ENCODE results near the gene TMEM150B.

TMEM150B gene

GRCh38 chr19:55362174-55362989 lies 37.2 kb upstream of the TMEM150B start:
- no peak overlapping the region for H3K4me3 ChIP-seq (ENCODE audit: low read depth, low read length)
- no peak for TF ChIP-seq CTCF (IDR thresholded peaks at IDR 0.05; ENCODE audit: insufficient read depth, low read depth, low read length, missing control alignments)
- no peak for DNase-seq (ENCODE audit: low read depth)

GRCh38 chr19:55360902-55361301 lies 35.8 kb upstream of the TMEM150B start:
- TF ChIP-seq CTCF (IDR thresholded peaks at IDR 0.05; ENCODE audit: insufficient read depth, low read depth, low read length, missing control alignments) = no peak
- no peak overlapping the region for H3K4me3 ChIP-seq (ENCODE audit: low read depth, low read length)
- DNase-seq (ENCODE audit: low read depth) = no peak

GRCh38 chr19:55358943-55359908 lies 34.1 kb upstream of the TMEM150B start:
- H3K4me3 ChIP-seq (ENCODE audit: low read depth, low read length) = no peak overlapping the region
- TF ChIP-seq CTCF (IDR thresholded peaks at IDR 0.05; ENCODE audit: insufficient read depth, low read depth, low read length, missing control alignments) = no peak
- DNase-seq (ENCODE audit: low read depth) = no peak

GRCh38 chr19:55358493-55358892 lies 33.4 kb upstream of the TMEM150B start:
- no peak for TF ChIP-seq CTCF (IDR thresholded peaks at IDR 0.05; ENCODE audit: insufficient read depth, low read depth, low read length, missing control alignments)
- no peak overlapping the region for H3K4me3 ChIP-seq (ENCODE audit: low read depth, low read length)
- no peak for DNase-seq (ENCODE audit: low read depth)

- no peak for DNase-seq (ENCODE audit: low read depth)
- H3K4me3 ChIP-seq (ENCODE audit: low read depth, low read length) = no peak overlapping the region
- TF ChIP-seq CTCF (IDR thresholded peaks at IDR 0.05; ENCODE audit: insufficient read depth, low read depth, low read length, missing control alignments) = no peak
Measured at GRCh38 chr19:55355213-55355821, 30.2 kb upstream of the TMEM150B start.

- no peak for TF ChIP-seq CTCF (IDR thresholded peaks at IDR 0.05; ENCODE audit: insufficient read depth, low read depth, low read length, missing control alignments)
- H3K4me3 ChIP-seq (ENCODE audit: low read depth, low read length) = peak within 1 kb of the TSS; percentile 28; the same call in 1 of the 2 replicates
- no peak for DNase-seq (ENCODE audit: low read depth)
Measured at GRCh38 chr19:55354698-55355212, 29.6 kb upstream of the TMEM150B start, which contains the start of gene COX6B2. Gene COX6B2 (minus strand): TSS chr19:55354719. CDS start chr19:55354521, 198 bp downstream.

Data from GM12865 (cell line).